NOMO-1 treated with dmso at 0.1 percent for 144 hours (cell line): ENCODE data around the gene ZNF506.
A peak's percentile ranks its signal among the peaks of the same experiment; 100 is the strongest.
"Not testable (repeated sequence)": the region's sequence is repeated elsewhere in the genome, so short reads cannot be mapped to it uniquely, and the experiment has no call there.

Source experiments
- DNase-seq: peaks from one replicate; lab custom pipeline; 2025; ENCODE audit not compliant: unreplicated experiment; lab: John Stamatoyannopoulos, UW

The ZNF506 gene

GRCh38 chr19:19821366-19821951 is at the start of gene ZNF506:
Gene ZNF506, minus strand, starts transcription at chr19:19821750. Its CDS starts 147 bp downstream, at chr19:19821603.
- DNase-seq, result peak; percentile 70

- not testable (repeated sequence) for DNase-seq
Measured at GRCh38 chr19:19870086-19870485, 48.5 kb upstream of the ZNF506 start.

- peak; percentile 30 for DNase-seq
Measured at GRCh38 chr19:19866611-19867248, 45.2 kb upstream of the ZNF506 start.

GRCh38 chr19:19865750-19866610 is 44.4 kb upstream of the ZNF506 start, which contains the start of gene ZNF253:
Gene ZNF253, plus strand, starts transcription at chr19:19865882. Its CDS starts 115 bp downstream, at chr19:19865997.
- peak; percentile 94 for DNase-seq

GRCh38 chr19:19860756-19861390 is 39.3 kb upstream of the ZNF506 start:
- no peak for DNase-seq

GRCh38 chr19:19858751-19859150 is 37.2 kb upstream of the ZNF506 start:
- DNase-seq, result no peak

GRCh38 chr19:19851740-19852139 is 30.2 kb upstream of the ZNF506 start:
- DNase-seq, result not testable (repeated sequence)

GRCh38 chr19:19849056-19849455 is 27.5 kb upstream of the ZNF506 start:
- no peak for DNase-seq

- DNase-seq, result no peak
Measured at GRCh38 chr19:19847781-19848180, 26.2 kb upstream of the ZNF506 start.

GRCh38 chr19:19835560-19836038 is 14.0 kb upstream of the ZNF506 start:
- no peak for DNase-seq

- no peak for DNase-seq
Measured at GRCh38 chr19:19826875-19827274, 5.3 kb upstream of the ZNF506 start.

- no peak for DNase-seq
Measured at GRCh38 chr19:19823916-19824315, 2.4 kb upstream of the ZNF506 start.

GRCh38 chr19:19821976-19822375 is 426 bp upstream of the ZNF506 start:
- not testable (repeated sequence) for DNase-seq

- DNase-seq, result no peak
Measured at GRCh38 chr19:19820774-19821320, 703 bp downstream of the ZNF506 start.

- DNase-seq, result no peak
Measured at GRCh38 chr19:19817357-19817756, 4.2 kb downstream of the ZNF506 start.

- no peak for DNase-seq
Measured at GRCh38 chr19:19816679-19817078, 4.9 kb downstream of the ZNF506 start.

- not testable (repeated sequence) for DNase-seq
Measured at GRCh38 chr19:19811999-19812398, 9.6 kb downstream of the ZNF506 start.

GRCh38 chr19:19805480-19805879 is 16.1 kb downstream of the ZNF506 start:
- DNase-seq, result no peak

- DNase-seq, result no peak
Measured at GRCh38 chr19:19788015-19788414, 33.5 kb downstream of the ZNF506 start.

- DNase-seq, result not testable (repeated sequence)
Measured at GRCh38 chr19:19785476-19785875, 36.1 kb downstream of the ZNF506 start.

GRCh38 chr19:19782783-19783182 is 38.8 kb downstream of the ZNF506 start:
- DNase-seq, result no peak
